Measurements from ENCODE around the gene LRFN2. TPM values are rescaled to one million over a fixed set of nuclear protein-coding genes. Genes with fewer than 3 reads are reported as not detected.

LRFN2 gene
- total and polyA plus RNA-seq, 11 donors: not detected

DNA sequence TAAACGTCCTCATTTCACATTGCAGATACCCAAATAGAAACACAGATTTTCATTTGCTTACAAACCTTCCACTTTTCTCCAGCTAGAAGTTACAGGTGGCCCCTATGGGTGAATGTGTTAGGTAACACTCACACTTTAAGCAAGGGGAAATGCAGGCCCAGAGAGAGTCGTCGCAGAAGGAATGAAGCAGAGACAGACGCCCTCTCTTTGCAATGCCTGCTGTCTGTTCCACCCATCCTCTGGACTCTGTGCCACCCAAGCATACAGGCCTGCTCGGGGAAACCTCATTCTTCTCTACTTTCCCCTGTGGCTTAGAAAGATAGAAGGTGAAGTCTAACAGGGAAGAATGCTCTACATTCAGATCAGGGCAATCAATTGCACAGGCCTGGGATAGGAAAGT is 57.2 kb downstream of the LRFN2 start:
- WGBS, 4 donors: 73 to 81% (median 75%) methylated on average over 5 of the region's 5 CpGs
- Histone ChIP-seq H3K36me3 (no peaks in the 10 kb centered on the region), H3K4me1 (no peaks in the 10 kb centered on the region), H3K4me3 (no peak overlapping the region), H3K27ac (no peak overlapping the region), H3K9me3 (no peaks in the 10 kb centered on the region), H3K27me3 (peaks cover 0 to 14% (median 0%) of the 10 kb centered on the region in 9 donors)
- ATAC-seq (no peak), DNase-seq (no peak)
- intact Hi-C loops (cut with DNase I): no loop called here
- TF ChIP-seq, protein P1, sequence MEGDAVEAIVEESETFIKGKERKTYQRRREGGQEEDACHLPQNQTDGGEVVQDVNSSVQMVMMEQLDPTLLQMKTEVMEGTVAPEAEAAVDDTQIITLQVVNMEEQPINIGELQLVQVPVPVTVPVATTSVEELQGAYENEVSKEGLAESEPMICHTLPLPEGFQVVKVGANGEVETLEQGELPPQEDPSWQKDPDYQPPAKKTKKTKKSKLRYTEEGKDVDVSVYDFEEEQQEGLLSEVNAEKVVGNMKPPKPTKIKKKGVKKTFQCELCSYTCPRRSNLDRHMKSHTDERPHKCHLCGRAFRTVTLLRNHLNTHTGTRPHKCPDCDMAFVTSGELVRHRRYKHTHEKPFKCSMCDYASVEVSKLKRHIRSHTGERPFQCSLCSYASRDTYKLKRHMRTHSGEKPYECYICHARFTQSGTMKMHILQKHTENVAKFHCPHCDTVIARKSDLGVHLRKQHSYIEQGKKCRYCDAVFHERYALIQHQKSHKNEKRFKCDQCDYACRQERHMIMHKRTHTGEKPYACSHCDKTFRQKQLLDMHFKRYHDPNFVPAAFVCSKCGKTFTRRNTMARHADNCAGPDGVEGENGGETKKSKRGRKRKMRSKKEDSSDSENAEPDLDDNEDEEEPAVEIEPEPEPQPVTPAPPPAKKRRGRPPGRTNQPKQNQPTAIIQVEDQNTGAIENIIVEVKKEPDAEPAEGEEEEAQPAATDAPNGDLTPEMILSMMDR (IDR thresholded peaks at IDR 0.05): no peak
- no peak for TF ChIP-seq POLR2A (IDR thresholded peaks at IDR 0.05)

DNA sequence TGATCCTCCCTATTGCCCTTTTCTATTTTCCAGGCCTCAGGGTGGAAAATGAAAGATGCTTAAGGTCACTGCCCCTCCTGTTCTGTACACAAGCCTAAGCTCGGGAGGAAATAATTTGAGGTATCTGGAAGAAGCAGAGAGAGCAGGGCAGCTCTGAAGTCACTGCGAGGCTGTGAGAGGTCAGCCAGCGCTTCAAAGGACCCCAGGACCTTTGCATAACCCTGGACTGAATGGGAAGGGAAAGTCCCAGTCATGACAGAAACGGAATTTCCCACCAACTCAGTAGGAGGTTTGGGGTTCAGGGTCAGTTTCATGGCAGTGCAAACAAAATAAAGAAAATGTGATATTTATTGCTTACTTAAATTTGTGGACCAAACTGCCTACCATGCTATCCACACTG is 58.1 kb downstream of the LRFN2 start:
- Histone ChIP-seq H3K27me3 (peaks cover 0 to 9% (median 0%) of the 10 kb centered on the region in 9 donors), H3K27ac (no peak overlapping the region), H3K36me3 (no peaks in the 10 kb centered on the region), H3K9me3 (no peaks in the 10 kb centered on the region), H3K4me3 (no peak overlapping the region), H3K4me1 (no peaks in the 10 kb centered on the region)
- intact Hi-C loops (cut with DNase I): no loop called here
- ATAC-seq (no peak), DNase-seq (no peak)
- WGBS, 4 donors: 70 to 79% (median 75%) methylated on average over 4 of the region's 4 CpGs
- TF ChIP-seq, protein P1 (IDR thresholded peaks at IDR 0.05): no peak
- TF ChIP-seq POLR2A (IDR thresholded peaks at IDR 0.05): no peak

DNA sequence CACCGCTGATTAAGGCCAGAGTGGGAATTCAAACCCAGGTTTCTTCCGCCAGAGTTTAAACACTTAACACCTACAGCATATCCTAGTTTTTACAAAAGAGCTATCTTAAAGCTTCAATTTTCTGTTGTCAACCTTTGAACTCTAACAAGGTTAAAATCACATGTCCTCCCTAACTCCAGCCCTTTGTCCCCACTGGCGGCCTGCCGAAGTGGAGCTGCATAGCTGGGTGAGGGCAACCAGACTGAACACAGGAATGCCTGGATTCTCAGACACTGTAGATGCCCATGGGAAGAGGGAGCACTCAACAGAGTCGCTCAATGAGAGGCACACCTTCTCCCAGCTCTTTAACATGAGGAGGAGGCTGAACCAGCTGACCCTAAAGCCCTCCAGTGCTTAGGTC is 59.1 kb downstream of the LRFN2 start:
- H3K4me3 ChIP-seq: no peak overlapping the region
- DNase-seq (no peak), ATAC-seq (no peak)
- H3K9me3 ChIP-seq: no peaks in the 10 kb centered on the region
- H3K36me3 ChIP-seq: no peaks in the 10 kb centered on the region
- H3K4me1 ChIP-seq: no peaks in the 10 kb centered on the region
- intact Hi-C loops (cut with DNase I): no loop called here
- 86 to 92% (median 88%) methylated on average over 5 of the region's 5 CpGs for WGBS, 4 donors
- no peak overlapping the region for H3K27ac ChIP-seq
- TF ChIP-seq, protein P1 (IDR thresholded peaks at IDR 0.05): no peak
- TF ChIP-seq POLR2A (IDR thresholded peaks at IDR 0.05): no peak
- H3K27me3 ChIP-seq: peaks cover 0 to 5% (median 0%) of the 10 kb centered on the region in 9 donors

DNA sequence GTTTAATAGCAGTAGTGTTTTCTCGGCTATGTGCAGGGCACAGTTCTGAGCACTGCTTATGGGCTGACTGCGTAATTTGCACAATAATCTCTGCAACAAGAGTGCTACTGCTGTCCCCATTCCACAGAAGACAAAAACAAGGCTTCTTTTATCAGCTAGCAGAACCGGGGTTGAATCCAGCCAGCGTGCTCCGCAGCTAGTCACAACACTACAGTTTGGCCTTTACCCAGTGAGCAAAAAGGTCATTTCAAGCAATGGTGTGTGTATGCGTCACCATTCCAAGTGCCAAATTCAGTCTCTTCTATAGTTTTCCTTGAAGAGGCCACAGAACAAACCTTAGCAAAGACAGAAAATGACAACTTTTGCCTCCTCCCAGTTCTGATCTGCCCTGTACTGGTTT is 61.1 kb downstream of the LRFN2 start:
- Histone ChIP-seq H3K27me3 (peaks cover 0 to 6% (median 0%) of the 10 kb centered on the region in 9 donors), H3K27ac (no peak overlapping the region), H3K4me1 (peaks cover 0 to 6% (median 0%) of the 10 kb centered on the region in 12 donors), H3K9me3 (no peaks in the 10 kb centered on the region), H3K4me3 (no peak overlapping the region), H3K36me3 (no peaks in the 10 kb centered on the region)
- ATAC-seq (no peak), DNase-seq (no peak)
- 63 to 77% (median 71%) methylated on average over 5 to 6 of the region's 6 CpGs for WGBS, 4 donors
- intact Hi-C loops (cut with DNase I): no loop called here
- no peak for TF ChIP-seq POLR2A (IDR thresholded peaks at IDR 0.05)
- TF ChIP-seq, protein P1 (IDR thresholded peaks at IDR 0.05): no peak
